ENCODE measurements around the gene POLR1E.
"Not testable (repeated sequence)": the region's sequence is repeated elsewhere in the genome, so short reads cannot be mapped to it uniquely, and the experiment has no call there.

POLR1E gene

DNA sequence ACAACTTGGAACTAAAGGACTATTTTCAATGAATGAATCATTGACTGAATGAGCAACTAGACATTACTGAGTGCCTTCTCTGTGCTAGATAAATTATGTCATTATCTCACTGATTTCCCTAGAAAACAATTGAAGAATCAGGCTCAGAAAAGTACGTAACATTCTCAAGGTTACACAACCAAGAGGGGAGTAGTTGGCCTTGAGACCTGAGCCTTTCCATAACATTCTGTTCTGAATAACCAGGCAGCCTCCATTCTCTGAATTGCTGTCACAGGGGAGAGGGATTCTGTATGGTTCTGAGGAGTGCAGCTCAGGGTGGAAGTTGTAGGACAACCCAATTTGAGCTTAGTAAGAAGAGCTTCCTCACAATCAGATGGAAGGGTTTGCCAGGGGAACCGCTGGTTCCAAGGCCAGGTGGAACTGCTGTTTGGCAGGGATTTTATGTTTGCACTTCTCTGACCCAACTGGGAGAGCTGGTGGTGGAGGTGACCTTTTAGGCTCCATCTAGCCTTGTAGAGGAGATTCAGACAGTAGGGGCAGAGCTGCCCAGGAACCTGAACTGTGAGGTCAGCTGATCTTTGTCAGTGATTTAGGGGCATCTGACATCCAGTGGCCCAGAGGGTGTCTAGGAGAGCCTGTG lies 16.3 kb downstream of the POLR1E start:
- no peak for DNase-seq

DNA sequence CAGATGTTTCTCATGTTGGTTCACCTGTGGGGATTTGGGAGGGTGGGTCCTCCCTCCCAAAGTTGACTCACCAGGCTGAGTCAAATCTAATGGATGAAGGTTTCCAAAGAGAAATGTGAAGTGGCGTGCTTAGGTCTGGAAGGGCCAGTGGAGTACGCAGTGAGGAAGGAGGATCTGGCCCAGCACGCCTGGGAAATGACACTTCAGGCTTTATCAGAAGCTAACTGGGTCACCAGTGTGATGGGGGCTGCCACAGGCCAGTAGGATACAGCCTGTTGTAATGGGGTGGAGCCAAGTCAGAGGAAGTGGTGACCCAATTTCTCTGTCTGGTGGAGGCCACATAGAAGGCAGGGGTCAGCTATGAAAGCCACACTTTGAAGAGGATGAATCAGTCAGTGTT lies 18.0 kb downstream of the POLR1E start:
- DNase-seq = no peak

DNA sequence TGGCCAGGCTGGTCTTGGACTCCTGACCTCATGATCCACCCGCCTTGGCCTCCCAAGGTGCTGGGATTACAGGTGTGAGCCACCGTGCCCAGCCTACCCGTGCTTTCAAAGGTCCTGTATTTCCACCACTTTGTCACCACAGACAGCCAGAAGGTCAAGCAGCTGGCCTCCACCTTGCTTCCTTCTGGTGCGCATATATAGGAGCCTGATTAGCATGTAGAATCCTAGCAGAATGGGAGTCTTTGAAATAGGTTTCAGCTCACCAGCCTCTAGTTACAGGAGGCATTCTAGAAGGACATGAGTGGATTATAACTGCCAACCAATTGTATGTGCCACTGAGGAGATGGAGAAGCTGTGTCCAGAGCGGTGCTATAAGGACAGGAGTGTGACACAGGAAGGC lies 18.9 kb downstream of the POLR1E start:
- DNase-seq = no peak

DNA sequence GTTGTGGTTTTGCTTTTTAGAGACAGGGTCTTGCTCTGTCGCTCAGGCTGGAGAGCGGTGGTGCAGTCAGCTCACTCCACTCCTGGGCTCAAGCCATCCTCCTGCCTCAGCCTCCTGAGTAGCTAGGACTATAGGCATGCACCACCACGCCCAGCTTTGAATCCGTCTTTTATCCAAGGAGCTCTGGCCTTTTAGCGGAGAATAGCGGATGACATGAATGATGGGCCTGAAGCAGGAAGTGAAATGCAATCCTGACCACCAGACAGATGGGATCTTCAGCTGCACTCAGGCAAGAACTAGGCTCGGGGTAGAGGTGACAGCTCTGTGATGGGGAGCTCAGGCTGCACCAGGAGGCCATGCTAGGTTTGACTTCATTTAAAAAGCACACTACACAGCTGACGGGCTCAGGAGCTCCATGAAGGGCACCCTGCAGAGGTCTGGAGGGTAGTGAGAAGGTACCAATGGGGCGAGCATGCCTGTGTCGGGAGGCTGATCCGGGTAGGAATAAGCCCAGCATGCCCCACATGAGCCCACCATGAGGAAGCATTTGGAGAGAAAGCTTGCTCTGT lies 21.9 kb downstream of the POLR1E start:
- DNase-seq = no peak

DNA sequence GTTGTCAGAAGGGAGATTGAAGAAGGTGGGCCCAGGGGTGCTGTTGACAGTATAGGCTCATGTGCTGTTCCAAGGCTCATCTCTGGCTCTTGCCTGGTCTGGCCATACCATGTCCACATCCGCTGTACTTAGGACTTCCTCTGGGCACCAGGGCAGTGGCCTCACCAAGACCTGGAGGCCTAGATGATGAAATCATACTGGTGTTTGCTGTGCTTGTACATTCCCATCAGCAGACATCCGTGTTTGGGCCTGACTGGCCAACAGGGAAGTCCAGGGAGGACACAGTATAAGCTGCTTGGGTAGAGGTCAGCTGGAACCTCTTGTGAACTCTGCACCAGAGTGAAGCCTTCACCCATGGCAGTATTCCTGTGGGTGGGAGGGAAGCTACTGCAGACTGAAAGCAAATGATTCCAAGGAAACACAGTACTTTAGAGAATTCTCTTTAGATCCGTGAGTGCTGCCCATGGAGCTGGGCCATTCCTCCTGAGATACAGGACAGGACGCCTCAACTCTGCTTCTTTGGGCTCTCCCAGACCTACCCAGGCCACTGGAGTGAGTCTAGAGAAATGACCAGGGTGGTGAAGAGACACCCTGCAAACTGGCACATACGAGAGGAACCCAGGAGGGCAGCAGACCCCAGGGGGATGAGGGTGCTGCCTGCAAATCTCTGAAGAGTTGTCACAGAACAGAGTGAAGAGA lies 22.5 kb downstream of the POLR1E start:
- no peak for DNase-seq

DNA sequence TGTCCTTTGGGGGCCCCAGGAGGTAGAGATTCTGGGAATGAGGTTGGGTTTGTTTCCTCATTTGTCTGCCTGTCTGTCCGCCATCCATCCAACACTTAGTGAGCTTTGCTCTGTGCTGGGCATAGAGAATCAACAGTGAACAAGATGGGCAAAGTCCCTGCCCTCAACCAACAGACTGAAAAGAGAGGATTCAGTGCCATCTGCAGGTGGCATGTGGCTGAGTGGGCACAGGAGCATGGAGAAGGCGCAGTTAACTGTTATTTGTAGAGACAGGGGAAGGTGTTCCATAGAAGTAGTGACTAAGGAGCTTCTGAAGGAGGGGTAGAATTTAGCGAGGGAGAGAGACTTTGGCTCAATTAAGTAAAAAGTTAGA lies 23.1 kb downstream of the POLR1E start:
- no peak for DNase-seq

DNA sequence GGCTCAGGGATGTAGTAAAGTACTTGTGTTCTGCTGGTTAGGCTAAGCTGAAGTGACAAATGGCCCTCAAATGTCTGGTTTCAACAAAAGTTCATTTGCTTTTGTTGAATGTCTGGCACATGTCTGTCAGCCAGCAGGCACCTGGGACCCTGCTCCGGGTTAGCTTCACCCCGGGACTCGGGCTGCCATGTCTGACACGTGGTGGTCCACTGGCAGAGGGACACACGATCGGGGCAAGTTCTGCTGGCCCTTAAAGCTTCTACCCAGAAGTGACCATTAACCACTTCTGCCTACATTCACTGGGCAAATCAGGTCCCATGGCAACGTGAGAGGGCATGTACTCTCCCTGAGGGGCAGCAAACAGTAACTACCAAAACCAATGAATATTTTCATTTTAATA lies 23.8 kb downstream of the POLR1E start:
- DNase-seq = no peak

DNA sequence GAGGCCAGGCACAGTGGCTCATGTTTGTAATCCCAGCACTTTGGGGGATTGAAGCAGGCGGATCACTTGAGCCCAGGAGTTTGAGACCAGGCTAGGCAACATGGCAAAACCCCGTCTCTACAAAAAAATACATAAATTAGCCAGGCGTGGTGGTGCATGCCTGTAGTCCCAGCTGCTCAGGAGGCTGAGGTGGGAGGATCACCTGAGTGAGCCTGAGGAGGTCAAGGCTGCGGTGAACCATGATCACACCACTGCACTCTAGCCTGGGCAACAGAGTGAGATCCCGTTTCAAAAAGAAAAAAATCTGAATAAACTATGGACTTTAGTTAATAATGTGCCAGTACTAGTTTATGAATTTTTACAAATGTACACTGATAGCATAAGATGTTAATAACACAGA lies 24.3 kb downstream of the POLR1E start:
- not testable (repeated sequence) for DNase-seq

DNA sequence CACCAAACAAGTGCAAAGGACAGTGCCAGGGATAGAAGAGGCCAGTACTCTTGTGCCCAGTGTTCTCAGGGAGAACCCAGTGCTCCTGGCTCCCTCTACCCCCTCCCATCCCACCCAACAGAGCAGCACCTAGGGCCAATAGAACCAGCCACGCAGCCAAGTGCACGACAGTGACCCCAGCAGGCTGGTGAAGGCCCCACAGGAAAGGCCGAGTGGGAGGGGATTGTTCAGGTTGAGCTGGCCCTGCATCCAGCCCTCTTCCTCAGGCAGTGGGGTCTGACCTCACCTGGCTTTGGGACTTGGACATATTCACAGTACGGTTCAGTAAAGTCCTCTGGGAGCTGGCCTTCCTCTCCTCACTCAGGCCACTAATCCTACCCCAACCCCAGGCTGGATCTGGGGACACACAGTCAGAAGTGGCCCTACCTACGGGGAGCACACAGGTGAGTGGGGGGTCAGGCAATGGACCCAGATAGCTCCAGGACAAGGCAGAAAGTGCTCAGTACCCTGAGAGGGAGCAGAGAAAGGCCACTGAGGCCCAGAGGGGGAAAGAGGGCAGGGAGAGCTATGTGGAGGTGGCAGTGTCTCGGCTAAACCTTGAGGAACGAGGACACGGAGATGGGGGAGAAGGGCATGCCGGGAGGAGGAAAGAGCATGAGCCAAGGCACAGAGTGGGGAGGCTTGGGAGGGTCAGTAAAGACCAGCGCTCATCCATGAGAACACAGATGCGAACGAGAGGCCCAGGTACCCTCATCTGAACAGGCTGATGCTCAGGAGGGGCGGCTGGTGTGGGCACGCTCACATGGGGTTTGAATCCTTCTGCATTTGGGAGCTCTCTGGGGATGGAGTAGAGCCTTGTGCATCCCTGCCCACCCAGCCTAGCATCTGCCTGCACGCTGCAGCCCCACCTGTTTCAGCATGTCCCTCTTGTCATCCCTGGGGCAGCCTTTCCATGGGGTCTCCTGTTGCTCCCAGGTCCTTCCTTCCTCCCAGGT lies 25.6 kb downstream of the POLR1E start:
- DNase-seq = no peak

DNA sequence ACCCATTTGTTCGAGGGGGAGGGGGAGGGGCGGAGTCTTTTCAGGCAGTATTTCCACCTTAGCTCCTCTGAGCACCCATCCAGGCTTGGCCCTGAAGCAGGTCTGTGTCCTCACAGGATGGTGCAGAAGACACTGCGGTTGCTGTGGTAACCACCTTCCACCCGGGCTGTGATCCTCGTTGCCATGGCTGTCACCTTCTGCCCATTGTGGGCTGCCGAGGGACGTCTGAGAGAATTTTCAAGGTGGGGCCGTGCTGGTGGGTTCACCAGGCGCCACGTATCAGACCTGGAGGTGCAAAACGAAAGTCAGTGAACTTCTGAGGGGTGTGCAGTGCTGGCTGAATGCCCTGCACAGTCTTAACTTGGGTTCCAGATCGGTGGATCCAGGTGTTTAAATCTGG lies 26.7 kb downstream of the POLR1E start:
- DNase-seq = no peak

DNA sequence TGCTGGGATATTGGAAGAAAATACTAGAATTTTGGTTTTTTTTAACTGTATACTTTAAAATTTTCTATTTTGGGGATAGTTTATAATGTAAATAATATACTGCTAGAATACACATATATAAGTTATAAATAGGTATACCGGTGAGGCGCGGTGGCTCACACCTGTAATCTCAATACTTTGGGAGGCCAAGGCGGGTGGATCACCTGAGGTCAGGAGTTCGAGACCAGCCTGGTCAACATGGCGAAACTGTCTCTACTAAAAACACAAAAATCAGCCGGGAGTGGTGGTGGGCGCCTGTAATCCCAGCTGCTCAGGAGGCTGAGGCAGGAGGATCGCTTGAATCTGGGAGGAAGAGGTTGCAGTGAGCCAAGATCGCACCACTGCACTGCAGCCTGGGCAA lies 28.7 kb downstream of the POLR1E start:
- not testable (repeated sequence) for DNase-seq

DNA sequence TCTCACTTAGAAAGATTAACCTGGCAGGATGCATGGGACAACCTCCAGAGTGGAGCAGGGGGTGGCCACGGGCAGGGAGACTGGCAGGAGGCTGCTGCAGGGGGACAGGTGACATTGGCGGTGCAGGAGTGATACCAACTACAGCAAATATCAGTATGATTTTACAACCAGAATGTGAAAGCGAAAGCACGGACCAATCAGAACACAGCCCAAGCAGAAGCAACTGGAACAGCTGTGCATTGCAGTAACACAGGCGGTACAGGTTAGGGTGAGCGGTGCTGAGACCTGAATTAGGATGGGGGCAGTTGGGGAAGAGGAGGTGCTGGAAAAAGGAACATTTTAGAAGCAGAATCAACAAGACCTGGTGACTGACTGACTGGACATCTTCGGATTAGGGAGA lies 29.3 kb downstream of the POLR1E start:
- no peak for DNase-seq

DNA sequence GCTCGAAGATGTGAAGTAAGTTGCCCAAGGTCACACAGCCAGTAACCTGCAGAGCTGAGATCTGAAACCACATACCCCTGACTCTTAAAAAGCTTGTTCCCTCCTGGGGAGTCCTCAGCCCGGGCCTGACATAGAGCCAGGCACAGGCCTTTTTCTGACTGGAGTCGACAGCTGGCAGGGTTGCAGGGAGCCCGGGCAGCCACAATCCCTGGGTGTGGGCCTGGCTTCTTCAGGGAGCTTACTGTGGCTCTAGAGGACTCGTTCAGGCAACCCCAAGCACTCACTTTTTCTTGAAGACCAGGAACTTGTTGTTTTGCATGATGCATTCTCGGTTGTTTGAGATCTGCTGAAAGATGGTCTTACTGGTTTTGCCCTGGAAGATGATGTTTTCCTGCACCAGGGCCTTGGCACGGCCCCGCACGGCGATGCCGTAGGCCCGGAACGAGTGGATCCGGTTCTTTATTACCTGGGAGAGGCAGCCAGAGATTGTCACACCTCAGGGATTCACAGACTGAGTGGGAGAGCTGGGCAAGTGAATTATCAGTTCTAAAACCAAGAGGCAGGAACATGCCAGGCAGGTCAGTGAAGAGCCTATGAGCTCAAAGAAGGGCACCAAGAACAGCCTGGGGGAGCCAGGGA lies 30.0 kb downstream of the POLR1E start:
- no peak for DNase-seq

DNA sequence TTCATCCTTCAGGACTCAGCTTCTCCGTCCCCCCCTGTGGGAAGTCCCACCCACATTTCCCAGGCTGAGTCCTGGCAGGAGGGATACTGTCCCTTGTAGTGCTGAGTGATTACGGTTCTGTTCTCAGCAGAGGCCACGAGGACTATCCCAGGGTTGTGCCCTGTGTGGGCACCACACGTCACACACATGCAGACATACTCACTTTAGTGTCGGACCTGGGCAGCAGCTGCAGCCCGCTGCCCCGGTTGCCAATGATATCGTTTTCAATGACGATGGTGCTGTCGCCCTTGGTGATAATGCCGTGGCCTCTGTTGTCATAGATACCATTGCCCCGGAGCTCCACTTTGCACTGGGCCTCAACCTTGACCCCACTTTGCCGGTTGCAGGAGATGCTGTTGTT lies 32.2 kb downstream of the POLR1E start:
- DNase-seq = no peak

DNA sequence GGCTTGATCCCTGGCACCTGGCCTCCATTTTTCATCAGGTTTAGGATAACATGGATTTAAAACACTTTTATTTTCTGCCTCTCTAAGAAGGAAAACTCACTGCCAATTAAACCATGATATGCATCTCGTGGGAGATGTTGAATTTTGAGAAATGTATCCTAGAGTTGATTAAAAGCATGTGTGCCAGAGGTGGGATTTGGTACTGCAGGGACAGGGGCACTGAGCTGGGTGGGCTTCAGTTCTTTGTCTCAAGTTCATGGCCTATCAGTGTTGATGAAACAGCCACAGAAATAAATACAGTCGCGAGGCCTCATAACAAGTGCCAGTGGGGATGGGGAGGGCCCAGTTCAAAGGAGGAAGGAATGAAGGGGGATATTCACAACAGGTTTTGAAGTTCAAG lies 34.9 kb downstream of the POLR1E start:
- no peak for DNase-seq

DNA sequence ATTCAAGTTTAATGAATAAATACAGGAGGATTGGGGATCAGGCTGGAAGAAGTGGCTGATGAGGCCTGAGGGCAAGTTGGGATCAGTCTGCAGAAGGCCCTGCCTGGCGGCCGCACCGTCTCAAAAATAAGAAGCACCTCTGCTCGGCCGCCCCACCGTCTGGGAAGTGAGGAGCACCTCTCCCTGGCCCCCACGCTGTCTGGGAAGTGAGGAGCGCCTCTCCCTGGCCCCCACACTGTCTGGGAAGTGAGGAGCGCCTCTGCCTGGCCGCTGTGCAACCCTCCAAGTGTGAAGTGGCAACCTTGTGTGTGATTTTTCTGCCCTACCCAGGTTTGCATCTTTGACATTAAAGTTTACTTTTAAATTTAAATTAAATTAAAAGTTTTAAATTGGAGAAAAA lies 35.4 kb downstream of the POLR1E start:
- no peak for DNase-seq

DNA sequence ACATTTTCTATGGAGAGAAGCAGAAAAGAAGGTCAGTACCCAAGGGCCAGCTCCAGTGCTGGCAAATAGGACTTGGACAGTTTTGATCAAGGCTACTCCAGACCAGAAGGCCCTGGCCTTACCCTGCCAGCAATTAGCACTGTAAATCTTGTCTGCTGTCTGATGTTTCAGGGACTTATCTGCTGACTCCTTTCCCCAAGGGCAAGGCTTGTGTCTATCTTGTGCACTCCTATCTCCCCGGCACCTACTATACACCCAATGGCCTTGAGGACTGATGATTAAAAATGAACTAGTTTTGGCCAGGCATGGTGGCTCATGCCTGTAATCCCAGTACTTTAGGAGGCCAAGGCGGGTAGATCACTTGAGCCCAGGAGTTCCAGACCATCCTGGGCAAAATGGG lies 37.2 kb downstream of the POLR1E start:
- no peak for DNase-seq

DNA sequence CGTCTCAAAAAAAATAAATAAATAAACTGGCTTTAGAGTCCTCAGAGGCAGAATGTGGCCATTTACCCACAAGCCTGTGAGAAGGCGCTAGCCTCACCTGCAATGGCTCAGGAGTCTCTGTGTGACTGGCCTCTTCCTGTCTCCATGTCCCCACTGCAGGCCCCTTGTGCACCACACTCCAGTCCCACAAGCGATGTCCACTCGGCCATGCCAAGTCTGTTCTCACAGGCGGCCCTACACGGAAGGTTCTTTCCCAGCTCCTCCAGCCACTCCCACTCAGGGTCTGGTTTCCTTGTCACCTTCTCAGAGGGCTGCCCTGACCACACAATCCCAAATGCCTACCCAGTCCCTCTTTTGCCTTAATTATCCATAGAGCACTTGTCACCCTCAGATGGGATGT lies 38.2 kb downstream of the POLR1E start:
- DNase-seq = no peak

DNA sequence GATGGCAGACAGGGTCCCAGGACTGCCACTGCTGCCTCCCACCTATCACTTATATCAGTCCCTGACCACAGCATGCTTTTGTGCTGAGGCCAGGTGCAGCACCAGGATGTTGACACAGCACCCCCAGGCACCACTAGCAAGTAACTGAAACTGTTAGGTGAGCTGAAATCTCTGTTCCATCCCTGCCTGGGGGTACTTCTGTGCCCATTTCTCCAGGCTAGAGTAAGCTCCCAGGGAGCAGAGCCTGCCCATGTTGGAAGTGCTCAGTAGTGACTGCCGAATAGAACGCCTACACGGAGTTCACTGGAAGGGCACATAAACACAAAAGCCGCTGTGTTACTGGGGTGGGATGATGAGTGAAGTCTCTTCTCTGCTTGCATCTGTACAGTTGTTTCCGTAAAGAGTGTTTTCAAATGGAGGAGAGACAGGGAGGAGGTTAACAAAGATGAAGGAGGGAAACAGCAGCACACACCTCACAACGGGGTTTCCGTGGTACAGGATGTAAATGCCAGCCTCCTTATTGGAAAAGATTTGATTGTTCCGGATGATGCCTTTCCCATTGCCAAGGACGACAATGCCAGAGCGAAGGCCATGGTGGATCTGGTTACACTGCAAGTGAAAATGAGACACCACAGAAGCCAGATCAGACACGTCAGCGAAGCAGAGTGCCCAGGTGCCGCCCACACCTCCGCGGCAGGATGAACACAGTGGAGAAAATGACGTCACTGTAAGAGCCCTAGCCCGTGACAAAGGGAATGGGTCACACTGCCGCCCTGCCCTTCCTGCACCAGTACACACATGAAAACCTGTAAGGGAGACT lies 43.1 kb downstream of the POLR1E start:
- DNase-seq = no peak

DNA sequence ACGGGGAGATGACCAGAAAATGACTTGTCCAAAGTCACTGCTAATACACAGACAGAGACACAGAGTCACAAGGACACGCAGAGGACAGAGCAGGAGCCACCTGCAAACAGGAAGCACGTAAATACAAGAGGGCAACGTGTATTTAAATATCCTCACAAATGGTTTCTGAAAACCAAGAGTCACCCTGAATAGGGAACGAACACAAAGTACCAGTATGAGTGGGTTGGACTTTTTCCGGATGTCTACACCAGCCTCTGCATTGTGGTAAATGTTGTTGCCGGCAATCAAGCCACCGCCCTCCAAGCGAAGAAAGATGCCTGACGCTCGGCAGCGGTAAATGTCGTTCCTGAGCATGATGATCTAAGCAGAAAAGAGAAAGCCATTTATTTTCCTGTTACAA lies 46.0 kb downstream of the POLR1E start:
- no peak for DNase-seq

DNA sequence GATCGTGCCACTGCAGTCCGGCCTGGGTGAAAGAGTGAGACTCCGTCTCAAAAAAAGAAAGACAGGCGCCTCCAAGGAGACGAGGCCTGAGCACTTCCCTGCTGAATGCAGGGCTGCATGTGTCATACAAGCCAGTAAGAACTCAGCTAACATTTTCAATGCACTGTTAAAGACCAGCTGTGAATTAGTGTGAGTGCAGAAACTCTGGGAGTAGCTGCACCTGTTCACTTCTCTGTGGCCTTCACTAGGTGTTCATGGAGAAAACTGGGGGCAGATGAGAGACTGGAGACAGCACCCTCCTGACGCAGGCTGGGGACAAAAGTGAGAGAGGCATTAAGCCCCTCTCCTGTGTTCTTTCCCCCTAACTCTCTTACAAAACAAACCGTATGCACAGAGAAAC lies 48.7 kb downstream of the POLR1E start:
- no peak for DNase-seq

Measured in amygdala (tissue), 56 donors.